Heart right ventricle (tissue), 16 donors: ENCODE measurements around the gene TBC1D30. TPM values are rescaled to one million over a fixed set of nuclear protein-coding genes. Genes with fewer than 3 reads are reported as not detected.

Source experiments
- ATAC-seq, 8 donors: fragments of 200-7000 bp; cut with Tn5 transposase; one replicate each; pipeline ENCODE4 v1.9.1; 2020; ENCODE audit warnings: mild to moderate bottlenecking in 8 of 8, moderate library complexity in 8 of 8, moderate number of reproducible peaks in 1 of 8
- DNase-seq, 2 donors: peaks; one replicate each; pipeline ENCODE4 v3.0.0-alpha.2; 2020
- H3K27ac ChIP-seq, 10 donors: fragments of 200-600 bp; sonication (generic) in 2 of 10; one replicate each; pipeline versions ENCODE4 v1.5.0 to v1.8.0; 2020 to 2022; ENCODE audit warnings: mild to moderate bottlenecking in 3 of 10
- H3K27me3 ChIP-seq, 7 donors: fragments of 200-600 bp; one replicate each; pipeline ENCODE4 v1.8.0; 2021 to 2022; ENCODE audit warnings: mild to moderate bottlenecking in 2 of 7
- H3K36me3 ChIP-seq, 9 donors: fragments of 200-600 bp; sonication (generic) in 1 of 9; one replicate each; pipeline versions ENCODE4 v1.5.0 to v1.8.0; 2020 to 2022; ENCODE audit warnings: mild to moderate bottlenecking in 2 of 9
- H3K4me1 ChIP-seq, 9 donors: fragments of 200-600 bp; sonication (generic) in 1 of 9; one replicate each; pipeline versions ENCODE4 v1.5.0 to v1.8.0; 2020 to 2022; ENCODE audit warnings: mild to moderate bottlenecking in 4 of 9
- H3K4me3 ChIP-seq, 10 donors: fragments of 200-600 bp; sonication (generic) in 2 of 10; one replicate each; pipeline versions ENCODE4 v1.5.0 to v1.8.0; 2020 to 2022; ENCODE audit warnings: mild to moderate bottlenecking in 7 of 10, moderate library complexity in 2 of 10
- H3K9me3 ChIP-seq, 11 donors: fragments of 200-600 bp in 10 of 11; sonication (generic) in 2 of 11; one replicate each; pipeline versions ENCODE4 v1.5.0 to v1.8.0; 2013 to 2022; ENCODE audit warnings: mild to moderate bottlenecking in 2 of 11, control low read depth in 1 of 11, moderate library complexity in 1 of 11
- CTCF ChIP-seq, 9 donors: fragments of 200-600 bp; sonication (generic) in 2 of 9; IDR thresholded peaks; one replicate each; pipeline versions ENCODE4 v1.5.0 to v1.8.0; 2021 to 2022; ENCODE audit warnings: antibody characterized with exemption in 9 of 9, mild to moderate bottlenecking in 5 of 9, moderate library complexity in 1 of 9
- WGBS, 2 donors: extraction: QIAGEN DNeasy Blood & Tissue Kit; methylation state at CpG; one replicate each; pipeline ENCODE4 v1.1.7; 2013; ENCODE audit warnings: inconsistent platforms in 1 of 2; 5-methylcytosine and 5-hydroxymethylcytosine counted together
- intact Hi-C, 10 donors: fragments of 100-400 bp; cut with DNase I; formaldehyde crosslinking; loops; one replicate each; pipeline versions ENCODE4 v1.11.1 to v1.14.2; 2022
- polyA plus RNA-seq, 2 donors: library from polyadenylated mRNA; stranded (reverse); fragments of 200-250 nt; gene quantifications; one replicate each; pipeline ENCODE4 v1.2.3, GENCODE V29; 2013
- total RNA-seq, 10 donors: library from RNA; stranded (reverse); fragmentation: NEBNext Ultra II Directional in 3 of 10; extraction: Animal tissue kit (Norgen Biotek cat#: 25700) in 3 of 10; gene quantifications; one replicate each; pipeline versions ENCODE4 v1.2.1 to v1.2.4, GENCODE V29; 2021 to 2023
- donor health status: Arrhythmogenic right ventricular cardiomyopathy.
- donor health status: ischemic (EF 13 %, LVEDD 7.1; RV severe dilation, severe dysfunction).
- donor health status: healthy with polysubstance abuse.
- donor health status: DM: no; HTN: yes; CAD: no.
- donor health status: DM: no; HTN: no; CAD: no.
- donor health status: ischemic (EF 25% LVEDD 6.9; RV normal size, moderate dysfunction).
- donor health status: ischemic (EF 25% LVEDD 5.7; RV mildly dilated, moderate dysfunction).
- donor health status: healthy.
- donor health status: DM: yes; HTN: yes; CAD: no.
- donor health status: Ischemic cardiomyopathy.
- donor health status: ischemic (EF 35%, LVEDD 5.7; RV mildly dilated, moderate dysfunction).
- donor health status: nonischemic (EF 11% LVEDD 7.7; RV severe dilation, severe dysfunction).
- donor health status: DM: yes; HTN: yes; CAD: no.
- donor health status: PGD.
- donor health status: ischemic (EF 29% LVEDD 5.4; RV normal size, mild dysfunction).
- donor health status: nonischemic (EF 23%, LVEDD 6.1; RV moderate dilation, normal function).

Gene TBC1D30
- total and polyA plus RNA-seq, 12 donors, result 0.36 to 2.4 (median 0.66) TPM

- Histone ChIP-seq H3K9me3 (no peaks in the 10 kb centered on the region), H3K27me3 (no peaks in the 10 kb centered on the region), H3K36me3 (no peaks in the 10 kb centered on the region), H3K4me1 (no peaks in the 10 kb centered on the region), H3K4me3 (no peak overlapping the region), H3K27ac (no peak overlapping the region)
- intact Hi-C loops, result no loop called here
- no peak for TF ChIP-seq CTCF (IDR thresholded peaks at IDR 0.05)
- DNase-seq (no peak), ATAC-seq (no peak)
- WGBS, 2 donors, result 67 to 72% methylated on average over 3 of the region's 3 CpGs
Observed at GRCh38 chr12:64813723-64814122, 10.7 kb upstream of the TBC1D30 start.

- Histone ChIP-seq H3K36me3 (no peaks in the 10 kb centered on the region), H3K27me3 (no peaks in the 10 kb centered on the region), H3K27ac (no peak overlapping the region), H3K9me3 (no peaks in the 10 kb centered on the region), H3K4me1 (no peaks in the 10 kb centered on the region), H3K4me3 (no peak overlapping the region)
- no peak for TF ChIP-seq CTCF (IDR thresholded peaks at IDR 0.05)
- intact Hi-C loops, result no loop called here
- ATAC-seq (no peak), DNase-seq (no peak)
- WGBS, 2 donors, result 41 to 48% methylated on average over 2 of the region's 2 CpGs
Observed at GRCh38 chr12:64814432-64814831, 10.0 kb upstream of the TBC1D30 start.

GRCh38 chr12:64819816-64820402 is 4.5 kb upstream of the TBC1D30 start:
- H3K4me3 ChIP-seq, result no peak overlapping the region
- 48 to 54% methylated on average over 5 of the region's 5 CpGs for WGBS, 2 donors
- intact Hi-C loops, result no loop called here

DNA sequence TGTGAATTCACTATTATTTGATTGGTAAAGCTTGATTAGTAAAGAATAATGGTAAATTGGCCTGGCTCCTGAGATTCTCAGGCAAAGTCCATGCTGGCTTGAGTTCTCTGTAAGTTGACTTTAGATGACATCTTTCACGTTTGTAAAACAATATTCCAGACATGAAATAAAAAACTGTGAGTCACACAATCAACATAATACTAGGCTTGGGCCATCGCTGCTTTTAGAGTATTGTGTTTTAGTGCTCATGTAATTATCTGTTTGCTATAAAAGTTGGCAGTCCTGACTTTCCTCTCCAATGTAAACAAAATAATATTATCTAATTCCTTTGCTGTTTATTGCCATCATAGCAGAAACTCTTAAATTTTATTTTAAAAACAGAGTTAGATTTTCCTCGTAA is 3.9 kb upstream of the TBC1D30 start:
- Histone ChIP-seq H3K27me3 (peaks cover 0 to 36% (median 18%) of the 10 kb centered on the region in 7 donors), H3K27ac (no peak overlapping the region), H3K4me3 (no peak overlapping the region), H3K4me1 (peaks cover under 1 to 19% (median 16%) of the 10 kb centered on the region in 9 donors), H3K9me3 (peaks cover 0 to 13% (median 6%) of the 10 kb centered on the region in 11 donors), H3K36me3 (no peaks in the 10 kb centered on the region)
- no peak for TF ChIP-seq CTCF (IDR thresholded peaks at IDR 0.05)
- no peak for ATAC-seq
- intact Hi-C loops, result no loop called here
- DNase-seq, result no peak
- WGBS, 2 donors, result 82 to 85% methylated on average over 3 of the region's 3 CpGs

More at GRCh38 chr12:64819816-64820402, 4.5 kb upstream of the TBC1D30 start:
- ATAC-seq (no peak), DNase-seq (no peak)
- TF ChIP-seq CTCF (IDR thresholded peaks at IDR 0.05), result no peak
- Histone ChIP-seq H3K27ac (no peak overlapping the region), H3K36me3 (no peaks in the 10 kb centered on the region), H3K9me3 (peaks cover 0 to 13% (median 6%) of the 10 kb centered on the region in 11 donors), H3K4me1 (peaks cover 0 to 12% (median 9%) of the 10 kb centered on the region in 9 donors), H3K27me3 (peaks cover 0 to 30% (median 11%) of the 10 kb centered on the region in 7 donors)
